Endothelial cell of umbilical vein (primary cell): Measurements from ENCODE around the gene CBX4. TPM values are rescaled to one million over a fixed set of nuclear protein-coding genes. Genes with fewer than 3 reads are reported as not detected.

Experiments used
- BruUV-seq: library from RNA; stranded (reverse); fragments of 400-500 nt; replicated peaks from 2 replicates; lab custom pipeline; 2021; lab: Mats Ljungman, UMichigan
- CTCF ChIA-PET: fragments of 300-600, 350-600 bp; sonication (Branson Sonifier 250); formaldehyde crosslinking; loops from one replicate; lab custom pipeline; 2021; ENCODE audit warnings: antibody characterized with exemption, inconsistent platforms; lab: Charles Lee
- POLR2A ChIA-PET: fragments of 300-600, 350-600 bp; sonication (Branson Sonifier 250); formaldehyde crosslinking; loops from one replicate; lab custom pipeline; 2021; ENCODE audit warnings: antibody characterized with exemption, inconsistent platforms; lab: Charles Lee
- DNase-seq: peaks from one replicate; pipeline ENCODE4 v3.0.0-alpha.2; 2011; ENCODE audit warnings: low read depth, low spot score
- FAIRE-seq: peaks from 2 replicates; lab custom pipeline; 2011; peaks lifted over from hg19 to GRCh38; lab: Jason Lieb, UNC
- H2AFZ ChIP-seq: 2 replicates; pipeline ENCODE4 v1.6.0; 2012; ENCODE audit warnings: low read depth, low read length, control low read depth, inconsistent platforms
- H3K27ac ChIP-seq: 2 replicates; pipeline ENCODE4 v1.5.1; 2011; ENCODE audit warnings: low read depth, mild to moderate bottlenecking, control low read depth, low read length, moderate library complexity; ENCODE audit not compliant: insufficient read depth
- H3K27me3 ChIP-seq, 2 experiments: 2 replicates each; pipeline versions ENCODE4 v1.6.0 to v1.6.1; 2011; ENCODE audit warnings: low read length in 2 of 2, mixed read lengths in 1 of 2; ENCODE audit not compliant: control insufficient read depth in 2 of 2, insufficient read depth in 2 of 2
- H3K36me3 ChIP-seq, 2 experiments: 2 replicates in 1 of 2; 3 replicates in 1 of 2; pipeline ENCODE4 v1.5.1; 2011; ENCODE audit warnings: low read length in 2 of 2, mild to moderate bottlenecking in 1 of 2, moderate library complexity in 1 of 2; ENCODE audit not compliant: control insufficient read depth in 2 of 2, insufficient read depth in 2 of 2; ENCODE audit errors: extremely low read depth in 1 of 2
- H3K4me1 ChIP-seq: 3 replicates; pipeline ENCODE4 v1.5.1; 2011; ENCODE audit warnings: mild to moderate bottlenecking, low read length; ENCODE audit not compliant: control insufficient read depth, insufficient read depth; ENCODE audit errors: extremely low read depth
- H3K4me2 ChIP-seq: 2 replicates; pipeline ENCODE4 v1.6.1; 2011; ENCODE audit warnings: low read length, control low read depth, mixed read lengths; ENCODE audit not compliant: insufficient read depth
- H3K4me3 ChIP-seq, 3 experiments: fragments of 200-600 bp in 1 of 3; sonication (generic), shearing (Covaris generic) in 1 of 3; replicated peaks in 1 of 3; 2 replicates each; pipeline ENCODE4 v1.5.1; 2011 to 2016; ENCODE audit warnings: control low read depth in 3 of 3, low read length in 3 of 3, mild to moderate bottlenecking in 2 of 3, inconsistent platforms in 1 of 3, low read depth in 1 of 3, moderate library complexity in 1 of 3; ENCODE audit not compliant: insufficient read depth in 1 of 3
- H3K79me2 ChIP-seq: 2 replicates; pipeline ENCODE4 v1.6.0; 2012; ENCODE audit warnings: low read length, inconsistent platforms; ENCODE audit not compliant: control insufficient read depth, insufficient read depth
- H3K9ac ChIP-seq: replicated peaks from 2 replicates; pipeline ENCODE3; 2011; ENCODE audit warnings: low read length, control low read depth; ENCODE audit not compliant: insufficient read depth; ENCODE audit errors: extremely low read depth
- H3K9me1 ChIP-seq: replicated peaks from 3 replicates; pipeline ENCODE4 v1.6.0; 2011; ENCODE audit warnings: mild to moderate bottlenecking, low read length; ENCODE audit not compliant: control insufficient read depth, insufficient read depth; ENCODE audit errors: extremely low read depth
- H3K9me3 ChIP-seq: replicated peaks from 2 replicates; pipeline ENCODE4 v1.5.1; 2012; ENCODE audit warnings: low read length, inconsistent platforms; ENCODE audit not compliant: control insufficient read depth, insufficient read depth
- H4K20me1 ChIP-seq: replicated peaks from 2 replicates; pipeline ENCODE3; 2011; ENCODE audit warnings: mild to moderate bottlenecking, low read length; ENCODE audit not compliant: control insufficient read depth, insufficient read depth; ENCODE audit errors: extremely low read depth
- CTCF ChIP-seq, 2 donors: IDR thresholded peaks; 1 replicate in 1 of 2; 2 replicates in 1 of 2; pipeline ENCODE4 v1.5.1; 2011; ENCODE audit warnings: low read length in 2 of 2, mild to moderate bottlenecking in 2 of 2, moderate library complexity in 2 of 2, control low read depth in 1 of 2, inconsistent platforms in 1 of 2, low read depth in 1 of 2; ENCODE audit not compliant: insufficient read depth in 1 of 2; ENCODE audit errors: extremely low read depth in 1 of 2
- EZH2 ChIP-seq: IDR thresholded peaks from 2 replicates; pipeline ENCODE4 v1.6.1; 2012; ENCODE audit warnings: borderline replicate concordance, low read depth, mild to moderate bottlenecking, moderate library complexity, low read length, inconsistent platforms; ENCODE audit not compliant: severe bottlenecking
- FOS ChIP-seq: IDR thresholded peaks from 2 replicates; pipeline ENCODE4 v1.6.1; 2011; ENCODE audit warnings: mild to moderate bottlenecking, low read length, moderate library complexity, borderline replicate concordance; ENCODE audit not compliant: insufficient read depth
- GATA2 ChIP-seq: IDR thresholded peaks from 2 replicates; pipeline ENCODE4 v1.7.0; 2011; ENCODE audit warnings: low read depth, mild to moderate bottlenecking, moderate library complexity, mixed read lengths, low read length; ENCODE audit not compliant: insufficient read length, insufficient read depth
- JUN ChIP-seq: IDR thresholded peaks from 2 replicates; pipeline ENCODE4 v1.6.1; 2011; ENCODE audit warnings: borderline replicate concordance, low read depth; ENCODE audit not compliant: insufficient read length, insufficient read depth
- MAX ChIP-seq: IDR thresholded peaks from 2 replicates; pipeline ENCODE4 v1.6.1; 2011; ENCODE audit not compliant: insufficient read depth, insufficient read length
- MYC ChIP-seq: IDR thresholded peaks from one replicate; pipeline ENCODE4 v1.6.1; 2011; ENCODE audit warnings: mild to moderate bottlenecking, low read depth, low read length
- POLR2A ChIP-seq: IDR thresholded peaks from 2 replicates; pipeline ENCODE4 v1.6.1; 2012; ENCODE audit warnings: low read depth, mild to moderate bottlenecking, control low read depth, low read length
- dilution Hi-C: fragments of 300-500 bp; cut with MboI; formaldehyde crosslinking; loops from one replicate; pipeline ENCODE4 v1.15.0; 2019; ENCODE audit warnings: low sequenced_read_pairs; ENCODE audit not compliant: extremely low pct_ligation_motif_present
- intact Hi-C: fragments of 100-400 bp; cut with micrococcal nuclease; formaldehyde crosslinking; loops from one replicate; pipeline ENCODE4 v1.10.0; 2022
- polyA plus RNA-seq, 4 experiments: library from polyadenylated mRNA; depleted of rRNA in 3 of 4; stranded (reverse) in 3 of 4; unstranded in 1 of 4; fragments of >200 nt; gene quantifications; 2 replicates each; pipeline versions ENCODE4 v1.2.1 to v1.2.3, GENCODE V29; 2011 to 2012; ENCODE audit warnings: missing spikeins in 1 of 4
- total RNA-seq: library from RNA; stranded (reverse); gene quantifications from 2 replicates; pipeline ENCODE4 v1.2.3, GENCODE V29; 2021

CBX4 gene
- total and polyA plus RNA-seq, 2 donors (not counting 3 experiments of a cell fraction or from before 2014, with no cell fraction given), result 7.0 to 12.3 TPM

- TF ChIP-seq CTCF (IDR thresholded peaks at IDR 0.05; ENCODE audit: extremely low read depth in 1 of 2, insufficient read depth in 1 of 2, low read depth in 1 of 2, low read length in 2 of 2), result no peak
- no peak for TF ChIP-seq EZH2
- no peak for TF ChIP-seq MYC
- TF ChIP-seq MAX, result no peak
- TF ChIP-seq GATA2, result no peak
- no peak for TF ChIP-seq JUN
- TF ChIP-seq FOS, result no peak
- TF ChIP-seq POLR2A, result no peak
- intact Hi-C loops, result loop anchor here (1.0 kb wide), 2 partner anchors 45 to 93 kb away; no protein-coding TSS in a partner anchor
- Histone ChIP-seq H3K4me3 (no peak overlapping the region), H2AFZ (no peak overlapping the region), H3K9ac (no peak overlapping the region), H3K4me1 (peaks cover 7% of the 10 kb centered on the region), H3K36me3 (peaks cover 0 to 3% of the 10 kb centered on the region in 2 experiments), H3K27ac (no peak overlapping the region), H4K20me1 (no peaks in the 10 kb centered on the region), H3K27me3 (peaks cover 4 to 8% of the 10 kb centered on the region in 2 experiments), H3K9me1 (no peaks in the 10 kb centered on the region), H3K9me3 (no peaks in the 10 kb centered on the region), H3K4me2 (no peak overlapping the region), H3K79me2 (no peaks in the 10 kb centered on the region)
- CTCF ChIA-PET, result interaction anchor here (0.6 to 2.3 kb wide), 28 partner anchors 9 to 165 kb away, joined by 3 to 14 read pairs (median 4); partner anchors contain the start of gene CBX8
- no TSS peak for BruUV-seq
- DNase-seq (no peak), FAIRE-seq (no peak)
- dilution Hi-C loops, result no loop called here
- POLR2A ChIA-PET, result no interaction called here
Observed at GRCh38 chr17:79835470-79835899, 3.8 kb downstream of the CBX4 start.
